Transverse colon (tissue), 4 donors: Measurements from ENCODE around the gene USP2.

ENCODE experiments used
- CTCF ChIP-seq, 5 experiments: fragments of 200-600 bp in 3 of 5; fragments of 450-650 bp in 2 of 5; sonication (generic) in 3 of 5; IDR thresholded peaks; 1 replicate in 2 of 5; 2 replicates in 3 of 5; pipeline ENCODE4 v1.5.1; 2016 to 2017; ENCODE audit warnings: antibody characterized with exemption in 5 of 5, inconsistent platforms in 3 of 5, mild to moderate bottlenecking in 2 of 5, moderate library complexity in 1 of 5
- EP300 ChIP-seq: sonication (generic); formaldehyde crosslinking; IDR thresholded peaks from one replicate; pipeline ENCODE4 v1.6.1; 2017; ENCODE audit warnings: antibody characterized with exemption, low read depth
- POLR2A ChIP-seq: fragments of 450-650 bp; IDR thresholded peaks from one replicate; pipeline ENCODE4 v1.6.1; 2016; ENCODE audit warnings: antibody characterized with exemption, mild to moderate bottlenecking, moderate library complexity
- POLR2AphosphoS5 ChIP-seq, 3 donors: sonication (generic); formaldehyde crosslinking; IDR thresholded peaks; one replicate each; pipeline ENCODE4 v1.6.1; 2016; ENCODE audit warnings: antibody characterized with exemption in 3 of 3

- TF ChIP-seq CTCF (IDR thresholded peaks at IDR 0.05): no peak
- TF ChIP-seq POLR2AphosphoS5 (IDR thresholded peaks at IDR 0.05): no peak
- TF ChIP-seq POLR2A: no peak
- TF ChIP-seq EP300: no peak
Observed at GRCh38 chr11:119310682-119311052, 70.8 kb downstream of the USP2 start.
